ENCODE measurements around the gene NAGS. TPM values are rescaled to one million over a fixed set of nuclear protein-coding genes. Genes with fewer than 3 reads are reported as not detected.

NAGS gene
- total and polyA plus RNA-seq, 3 experiments from 2014 or later = 0.60 to 1.0 (median 0.74) TPM

GRCh38 chr17:43978078-43978477 is 26.3 kb upstream of the NAGS start:
- Mint-ChIP-seq H3K27ac (no peak overlapping the region), H3K9me3 (no peaks in the 10 kb centered on the region), H3K36me3 (no peaks in the 10 kb centered on the region), H3K4me3 (no peak overlapping the region), H3K4me1 (peaks cover 0 to 2% (median 0%) of the 10 kb centered on the region in 3 donors), H3K27me3 (peaks cover 25 to 49% of the 10 kb centered on the region in 2 donors)
- Histone ChIP-seq H3K36me3 (ENCODE audit: insufficient read depth, low read length) (no peaks in the 10 kb centered on the region), H3K27me3 (ENCODE audit: insufficient read depth, low read length, poor library complexity, severe bottlenecking) (peaks cover under 1% of the 10 kb centered on the region), H3K9me3 (ENCODE audit: low read length) (no peaks in the 10 kb centered on the region), H3K27ac (ENCODE audit: low read depth, low read length) (no peak overlapping the region), H3K4me1 (ENCODE audit: insufficient read depth, low read length) (no peaks in the 10 kb centered on the region), H3K4me3 (ENCODE audit: low read length) (no peak overlapping the region)
- POLR2A ChIA-PET = no interaction called here
- no peak for DNase-seq
- CTCF ChIA-PET = no interaction called here

DNA sequence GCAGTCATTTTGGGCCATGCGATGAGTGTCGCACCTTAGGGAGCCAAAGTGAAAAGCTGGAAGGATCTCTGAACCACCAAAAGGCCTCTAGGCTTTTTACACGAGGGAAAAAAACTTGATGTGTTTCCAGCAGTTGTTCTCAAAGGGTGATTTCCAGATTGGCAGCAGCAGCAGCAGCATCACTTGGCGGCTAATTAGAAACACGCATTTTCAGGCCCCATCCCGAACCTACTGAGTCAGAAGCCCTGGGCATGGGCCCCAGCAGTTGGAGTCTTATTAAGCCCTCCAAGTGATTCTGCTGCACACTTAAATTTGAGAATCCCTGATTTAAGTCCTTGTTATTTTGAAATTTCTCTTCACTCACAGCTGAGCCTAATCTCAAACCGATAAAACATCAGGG is 25.4 kb upstream of the NAGS start:
- POLR2A ChIA-PET = no interaction called here
- Histone ChIP-seq H3K27me3 (ENCODE audit: insufficient read depth, low read length, poor library complexity, severe bottlenecking) (peaks cover 7% of the 10 kb centered on the region), H3K9me3 (ENCODE audit: low read length) (no peaks in the 10 kb centered on the region), H3K27ac (ENCODE audit: low read depth, low read length) (no peak overlapping the region), H3K4me1 (ENCODE audit: insufficient read depth, low read length) (peaks cover 5% of the 10 kb centered on the region), H3K36me3 (ENCODE audit: insufficient read depth, low read length) (no peaks in the 10 kb centered on the region), H3K4me3 (ENCODE audit: low read length) (no peak overlapping the region)
- Mint-ChIP-seq H3K27me3 (peaks cover 28 to 47% of the 10 kb centered on the region in 2 donors), H3K27ac (no peak overlapping the region), H3K9me3 (no peaks in the 10 kb centered on the region), H3K4me1 (peaks cover 0 to 7% (median 0%) of the 10 kb centered on the region in 3 donors), H3K4me3 (no peak overlapping the region), H3K36me3 (no peaks in the 10 kb centered on the region)
- CTCF ChIA-PET = interaction anchor here (1.0 kb wide), 1 partner anchor 100 kb away, joined by 3 read pairs; no protein-coding TSS in a partner anchor
- no peak for DNase-seq

DNA sequence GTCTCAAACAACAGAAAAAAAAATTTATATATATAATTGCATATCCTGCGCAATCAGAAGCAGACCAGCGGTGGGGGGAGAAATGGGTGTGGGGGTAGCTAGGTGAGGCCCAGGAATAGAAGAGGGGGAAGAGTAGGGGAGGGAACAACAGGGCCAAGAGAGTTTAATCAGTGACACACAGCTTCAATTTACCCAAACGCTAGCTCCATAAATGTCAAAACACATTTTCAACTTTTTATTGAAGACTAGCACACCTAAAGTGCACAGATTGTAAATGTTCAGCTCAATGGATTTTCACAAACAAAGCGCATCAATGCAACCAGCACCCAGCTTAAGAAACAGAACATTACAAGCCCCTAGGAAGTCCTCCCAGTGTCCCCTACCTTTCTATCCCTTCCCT is 24.8 kb upstream of the NAGS start:
- H3K36me3 Mint-ChIP-seq = no peaks in the 10 kb centered on the region
- Histone ChIP-seq H3K27me3 (ENCODE audit: insufficient read depth, low read length, poor library complexity, severe bottlenecking) (peaks cover 7% of the 10 kb centered on the region), H3K27ac (ENCODE audit: low read depth, low read length) (no peak overlapping the region), H3K36me3 (ENCODE audit: insufficient read depth, low read length) (no peaks in the 10 kb centered on the region), H3K9me3 (ENCODE audit: low read length) (no peaks in the 10 kb centered on the region), H3K4me1 (ENCODE audit: insufficient read depth, low read length) (peaks cover 5% of the 10 kb centered on the region), H3K4me3 (ENCODE audit: low read length) (no peak overlapping the region)
- peaks cover 33 to 48% of the 10 kb centered on the region in 2 donors for H3K27me3 Mint-ChIP-seq
- H3K4me3 Mint-ChIP-seq = no peak overlapping the region
- ChIA-PET POLR2A (no interaction called here), CTCF (interaction anchor here (0.7 to 1.0 kb wide), 2 partner anchors 36 to 101 kb away, joined by 3 to 4 read pairs; no protein-coding TSS in a partner anchor)
- no peak for DNase-seq
- no peak overlapping the region for H3K27ac Mint-ChIP-seq
- no peaks in the 10 kb centered on the region for H3K9me3 Mint-ChIP-seq
- H3K4me1 Mint-ChIP-seq = peaks cover 0 to 7% (median 0%) of the 10 kb centered on the region in 3 donors

DNA sequence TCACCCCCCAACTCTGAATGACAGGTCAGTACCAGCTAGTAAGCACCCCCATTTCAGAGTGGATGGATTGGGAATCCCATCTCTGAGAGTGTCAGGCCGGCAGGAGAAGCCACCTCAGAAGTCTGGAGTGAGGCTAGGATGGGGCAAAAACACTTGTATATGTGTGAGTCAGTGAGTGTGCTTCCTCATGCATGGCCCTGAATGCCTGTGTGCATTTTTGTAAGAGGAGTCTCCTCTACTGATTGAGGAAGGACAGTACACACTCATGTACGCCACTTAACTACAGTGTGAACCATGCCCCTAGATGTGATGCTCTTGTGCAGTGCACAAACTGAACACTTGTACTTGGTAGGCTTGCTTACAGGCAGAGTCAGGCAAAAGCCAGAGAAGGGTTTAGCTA is 22.3 kb upstream of the NAGS start:
- Histone ChIP-seq H3K4me3 (ENCODE audit: low read length) (no peak overlapping the region), H3K9me3 (ENCODE audit: low read length) (no peaks in the 10 kb centered on the region), H3K4me1 (ENCODE audit: insufficient read depth, low read length) (peaks cover 5% of the 10 kb centered on the region), H3K36me3 (ENCODE audit: insufficient read depth, low read length) (no peaks in the 10 kb centered on the region), H3K27ac (ENCODE audit: low read depth, low read length) (no peak overlapping the region), H3K27me3 (ENCODE audit: insufficient read depth, low read length, poor library complexity, severe bottlenecking) (peaks cover 14% of the 10 kb centered on the region)
- H3K36me3 Mint-ChIP-seq = no peaks in the 10 kb centered on the region
- H3K9me3 Mint-ChIP-seq = no peaks in the 10 kb centered on the region
- no peak for DNase-seq
- peaks cover 35 to 64% of the 10 kb centered on the region in 2 donors for H3K27me3 Mint-ChIP-seq
- ChIA-PET POLR2A (no interaction called here), CTCF (no interaction called here)
- no peak overlapping the region for H3K4me3 Mint-ChIP-seq
- peaks cover 0 to 7% (median under 1%) of the 10 kb centered on the region in 3 donors for H3K4me1 Mint-ChIP-seq
- peak overlapping the region in 1 of 8 donors; percentile 88 for H3K27ac Mint-ChIP-seq

GRCh38 chr17:43983196-43983514 is 21.3 kb upstream of the NAGS start:
- no peak overlapping the region for H3K27ac ChIP-seq (ENCODE audit: low read depth, low read length)
- H3K4me1 ChIP-seq (ENCODE audit: insufficient read depth, low read length) = peaks cover 5% of the 10 kb centered on the region
- Mint-ChIP-seq H3K4me3 (peak overlapping the region in 2 of 7 donors; percentile 25 to 47), H3K9me3 (no peaks in the 10 kb centered on the region), H3K27ac (no peak overlapping the region), H3K4me1 (peaks cover 0 to 7% (median 4%) of the 10 kb centered on the region in 3 donors), H3K36me3 (no peaks in the 10 kb centered on the region), H3K27me3 (peaks cover 39 to 73% of the 10 kb centered on the region in 2 donors)
- no peaks in the 10 kb centered on the region for H3K36me3 ChIP-seq (ENCODE audit: insufficient read depth, low read length)
- ChIA-PET CTCF (no interaction called here), POLR2A (no interaction called here)
- H3K4me3 ChIP-seq (ENCODE audit: low read length) = no peak overlapping the region
- H3K9me3 ChIP-seq (ENCODE audit: low read length) = no peaks in the 10 kb centered on the region
- H3K27me3 ChIP-seq (ENCODE audit: insufficient read depth, low read length, poor library complexity, severe bottlenecking) = peaks cover 14% of the 10 kb centered on the region
- no peak for DNase-seq

DNA sequence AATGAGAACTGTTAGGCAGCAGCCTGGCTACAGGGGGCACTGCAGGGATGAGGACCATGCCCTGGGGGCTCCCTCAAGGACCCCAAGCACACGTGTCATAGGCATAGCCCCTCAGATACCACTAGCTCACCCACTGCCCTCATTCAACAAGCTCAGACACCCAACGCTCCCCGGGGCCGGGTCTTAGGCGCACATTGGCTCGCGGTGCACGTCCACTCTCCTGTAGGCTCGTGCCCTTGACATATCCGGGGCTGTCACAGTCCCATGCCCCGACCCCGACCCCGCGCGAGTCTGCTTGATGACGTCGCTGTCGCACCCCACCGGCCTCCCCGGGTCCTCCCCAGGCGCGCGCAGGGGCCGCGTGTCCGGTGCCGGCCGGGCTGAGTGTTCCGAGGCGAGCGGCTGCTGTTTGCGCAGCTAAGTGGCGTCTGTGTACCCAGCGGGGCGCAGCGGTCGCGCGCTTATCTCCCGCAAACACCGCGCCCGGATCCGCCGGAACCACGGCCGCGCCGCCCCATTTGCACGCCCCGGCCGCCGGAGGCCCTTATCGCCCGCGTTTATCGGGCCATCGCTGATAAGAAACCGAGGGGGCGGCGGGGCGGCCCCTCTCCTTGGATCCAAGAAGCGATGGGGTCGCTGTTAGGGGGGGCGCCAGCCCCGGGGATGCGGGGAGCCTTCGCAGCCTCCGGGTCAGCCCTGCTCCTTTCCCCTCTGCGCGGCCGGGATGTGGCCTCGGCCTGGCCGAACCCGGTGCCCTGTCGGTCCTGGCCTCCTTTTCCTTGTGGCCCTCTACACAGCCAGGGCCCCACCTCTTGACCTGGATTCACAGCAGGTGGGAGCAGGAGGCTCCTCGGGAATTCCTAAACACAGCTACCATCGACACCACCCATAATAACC is 20.7 kb upstream of the NAGS start:
- peaks cover 5% of the 10 kb centered on the region for H3K4me1 ChIP-seq (ENCODE audit: insufficient read depth, low read length)
- ChIA-PET CTCF (no interaction called here), POLR2A (no interaction called here)
- Mint-ChIP-seq H3K4me1 (peaks cover 0 to 7% (median 4%) of the 10 kb centered on the region in 3 donors), H3K36me3 (no peaks in the 10 kb centered on the region), H3K27me3 (peaks cover 38 to 73% of the 10 kb centered on the region in 2 donors), H3K4me3 (peak overlapping the region in 3 of 7 donors; percentile 25 to 75 (median 47)), H3K27ac (no peak overlapping the region), H3K9me3 (no peaks in the 10 kb centered on the region)
- no peak overlapping the region for H3K4me3 ChIP-seq (ENCODE audit: low read length)
- H3K36me3 ChIP-seq (ENCODE audit: insufficient read depth, low read length) = no peaks in the 10 kb centered on the region
- peaks cover 14% of the 10 kb centered on the region for H3K27me3 ChIP-seq (ENCODE audit: insufficient read depth, low read length, poor library complexity, severe bottlenecking)
- no peaks in the 10 kb centered on the region for H3K9me3 ChIP-seq (ENCODE audit: low read length)
- peak in 2 of 5 donors; percentile 16 to 49 for DNase-seq
- no peak overlapping the region for H3K27ac ChIP-seq (ENCODE audit: low read depth, low read length)

DNA sequence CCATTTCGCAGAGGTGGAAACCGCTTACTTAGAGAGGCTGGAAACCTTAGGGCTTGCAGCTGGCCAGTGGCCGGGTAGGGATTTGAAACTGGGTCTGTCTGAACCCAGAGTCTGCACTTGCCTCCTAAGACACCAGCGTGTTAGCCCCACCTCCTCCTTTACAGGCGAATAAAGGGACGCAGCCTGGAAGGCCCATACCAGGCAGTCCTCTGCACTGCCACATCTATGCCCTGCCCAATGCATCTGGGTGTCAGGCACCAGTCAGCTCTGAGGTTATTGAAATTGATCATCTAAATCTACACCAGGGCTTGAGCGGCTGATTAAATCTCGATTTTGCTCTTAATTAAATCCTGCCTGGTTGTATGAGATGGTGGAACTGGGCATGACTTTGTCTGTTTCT is 19.9 kb upstream of the NAGS start:
- Histone ChIP-seq H3K9me3 (ENCODE audit: low read length) (no peaks in the 10 kb centered on the region), H3K4me1 (ENCODE audit: insufficient read depth, low read length) (peaks cover 5% of the 10 kb centered on the region), H3K36me3 (ENCODE audit: insufficient read depth, low read length) (no peaks in the 10 kb centered on the region), H3K27me3 (ENCODE audit: insufficient read depth, low read length, poor library complexity, severe bottlenecking) (peaks cover 14% of the 10 kb centered on the region), H3K27ac (ENCODE audit: low read depth, low read length) (no peak overlapping the region), H3K4me3 (ENCODE audit: low read length) (no peak overlapping the region)
- peaks cover 0 to 7% (median 4%) of the 10 kb centered on the region in 3 donors for H3K4me1 Mint-ChIP-seq
- no peaks in the 10 kb centered on the region for H3K9me3 Mint-ChIP-seq
- H3K36me3 Mint-ChIP-seq = no peaks in the 10 kb centered on the region
- ChIA-PET POLR2A (no interaction called here), CTCF (no interaction called here)
- no peak for DNase-seq
- peak overlapping the region in 2 of 7 donors; percentile 14 to 75 for H3K4me3 Mint-ChIP-seq
- peaks cover 37 to 74% of the 10 kb centered on the region in 2 donors for H3K27me3 Mint-ChIP-seq
- H3K27ac Mint-ChIP-seq = no peak overlapping the region

DNA sequence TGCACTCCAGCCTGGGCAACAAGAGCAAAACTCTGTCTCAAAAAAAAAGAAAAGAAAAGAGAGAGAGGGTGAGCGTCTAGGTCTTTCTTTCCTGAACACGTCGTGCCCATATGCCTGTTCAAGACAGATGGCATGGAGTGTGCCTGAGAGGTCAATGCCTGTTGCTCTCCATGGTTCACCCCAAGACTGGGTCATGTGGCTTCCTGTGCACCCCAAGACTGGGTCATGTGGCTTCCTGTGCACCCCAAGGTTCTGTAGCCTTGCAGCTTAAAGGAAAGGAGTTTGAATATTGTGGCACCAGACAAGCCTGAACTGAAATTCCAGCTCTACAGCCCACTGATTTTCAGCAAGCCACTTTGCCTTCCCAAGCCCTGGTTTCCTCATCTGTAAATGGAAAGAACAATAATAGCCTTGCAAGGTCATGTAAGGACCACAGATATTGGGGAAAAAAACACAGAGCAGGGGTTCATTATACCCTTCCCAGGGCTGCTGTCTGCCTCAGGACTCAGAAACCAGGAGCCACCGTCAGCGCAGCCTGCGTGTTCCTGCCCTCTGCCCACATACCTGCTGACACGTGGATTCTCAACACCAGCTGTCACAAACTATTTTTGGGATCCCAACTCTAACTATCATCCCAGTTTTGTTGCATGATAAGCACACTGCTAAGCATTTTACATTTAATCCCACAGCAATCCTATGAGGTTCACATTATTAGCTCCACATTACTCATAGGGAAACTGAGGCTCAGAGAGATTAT is 18.0 kb upstream of the NAGS start:
- no peak overlapping the region for H3K27ac Mint-ChIP-seq
- H3K27me3 Mint-ChIP-seq = peaks cover 35 to 62% of the 10 kb centered on the region in 2 donors
- ChIA-PET POLR2A (no interaction called here), CTCF (interaction anchor here (1.4 kb wide), 1 partner anchor 42 kb away, joined by 4 read pairs; no protein-coding TSS in a partner anchor)
- Histone ChIP-seq H3K27ac (ENCODE audit: low read depth, low read length) (no peak overlapping the region), H3K9me3 (ENCODE audit: low read length) (no peaks in the 10 kb centered on the region), H3K4me3 (ENCODE audit: low read length) (no peak overlapping the region), H3K4me1 (ENCODE audit: insufficient read depth, low read length) (peaks cover 5% of the 10 kb centered on the region), H3K27me3 (ENCODE audit: insufficient read depth, low read length, poor library complexity, severe bottlenecking) (peaks cover 14% of the 10 kb centered on the region), H3K36me3 (ENCODE audit: insufficient read depth, low read length) (no peaks in the 10 kb centered on the region)
- peaks cover 0 to 7% (median 4%) of the 10 kb centered on the region in 3 donors for H3K4me1 Mint-ChIP-seq
- no peak overlapping the region for H3K4me3 Mint-ChIP-seq
- no peaks in the 10 kb centered on the region for H3K9me3 Mint-ChIP-seq
- no peak for DNase-seq
- no peaks in the 10 kb centered on the region for H3K36me3 Mint-ChIP-seq

All from CD8-positive, alpha-beta memory T cell (primary cell).